ENCODE measurements around the gene CEP104.

DNA sequence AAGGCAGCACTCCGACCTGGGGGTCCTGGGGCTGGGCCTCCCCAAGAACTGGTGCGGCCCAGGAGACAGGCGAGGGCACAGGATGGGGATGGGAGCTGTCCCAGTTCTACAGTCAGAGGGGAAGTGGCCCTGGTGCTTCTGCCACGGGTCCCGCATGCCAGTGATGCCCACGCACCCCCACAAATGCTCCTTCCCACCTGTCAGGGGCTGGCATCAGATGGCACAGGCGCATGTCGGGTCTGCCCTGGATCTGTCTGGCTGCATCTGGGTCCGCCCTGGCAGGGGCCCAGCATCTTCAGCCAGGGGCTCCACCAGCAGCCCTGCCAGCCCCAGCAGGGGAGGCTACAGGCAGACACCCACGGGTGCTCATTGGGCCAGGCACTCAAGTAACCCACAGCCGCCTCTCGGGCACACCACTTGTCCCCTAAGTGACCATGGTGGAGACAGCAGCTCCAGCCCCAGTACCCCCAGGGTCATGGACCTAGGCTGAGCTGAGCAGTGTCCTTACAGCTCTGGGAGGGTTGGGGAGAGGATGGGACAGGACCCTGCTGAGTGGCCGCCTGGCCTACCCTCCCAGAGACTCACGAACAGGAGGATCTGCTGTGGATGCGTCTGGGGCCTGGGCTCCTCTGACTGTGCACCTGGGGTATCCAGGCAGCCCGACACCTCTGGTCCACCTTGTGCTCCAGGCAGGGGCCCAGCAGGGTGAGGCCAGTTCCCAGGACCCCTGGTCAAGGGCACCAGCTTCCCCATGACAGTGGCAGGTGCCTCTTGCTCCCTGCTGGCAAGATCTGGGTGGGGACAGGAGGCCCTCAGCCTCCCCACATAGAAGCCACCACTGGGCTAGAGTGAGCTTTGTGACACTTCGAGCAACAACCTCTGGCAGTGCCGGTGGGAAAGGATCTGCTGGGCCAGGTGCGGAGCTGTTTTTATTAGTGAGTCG is 79.1 kb downstream of the CEP104 start:
- no peak for TF ChIP-seq POLR2A (IDR thresholded peaks at IDR 0.05)
- no peak for TF ChIP-seq CTCF (IDR thresholded peaks at IDR 0.05)
